ENCODE measurements around the gene MRPL24.
"Not testable (repeated sequence)": the region's sequence is repeated elsewhere in the genome, so short reads cannot be mapped to it uniquely, and the experiment has no call there.

The MRPL24 gene

DNA sequence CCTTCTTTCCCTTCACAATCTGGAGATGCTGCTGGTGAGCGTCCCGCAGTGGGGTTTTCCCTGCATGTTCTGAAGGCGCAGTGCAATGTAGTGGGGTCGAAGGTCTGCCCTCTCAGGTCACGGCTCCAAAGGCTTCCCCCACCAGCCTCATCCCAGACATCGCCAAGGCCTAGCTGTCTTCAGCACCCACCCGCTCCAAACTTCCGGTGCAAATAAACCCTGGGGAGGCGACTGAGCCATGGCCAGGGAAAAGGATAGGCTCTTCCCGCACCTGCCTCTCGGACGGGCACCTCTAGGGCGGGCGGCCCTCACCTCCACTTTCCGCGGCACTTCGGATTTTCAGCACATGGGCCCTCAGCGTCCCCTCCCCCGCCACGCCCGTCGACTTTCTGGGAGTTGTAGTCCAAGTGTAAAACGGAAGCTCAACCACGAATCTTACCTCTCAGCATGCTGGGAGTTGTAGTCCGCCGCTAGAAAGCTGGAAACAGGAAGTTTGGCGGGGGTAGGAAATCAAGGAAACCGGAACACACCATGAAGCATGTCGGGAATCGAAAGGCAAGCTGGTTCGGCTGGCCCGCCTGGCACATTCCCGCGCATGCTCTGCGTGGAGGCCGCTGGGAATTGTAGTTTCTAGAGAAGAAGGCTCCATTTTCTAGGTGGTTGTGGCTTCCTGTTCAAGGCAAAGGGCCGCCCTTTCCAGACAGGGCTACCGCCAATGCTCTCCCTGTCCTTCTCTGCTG lies at the start of gene MRPL24:
Gene MRPL24, minus strand, starts transcription at position 348 of the 740 bp plus-strand sequence. CDS start 2,384 bp downstream, outside the sequence.
- DNase-seq (ENCODE audit: low read depth), result peak; percentile 98

DNA sequence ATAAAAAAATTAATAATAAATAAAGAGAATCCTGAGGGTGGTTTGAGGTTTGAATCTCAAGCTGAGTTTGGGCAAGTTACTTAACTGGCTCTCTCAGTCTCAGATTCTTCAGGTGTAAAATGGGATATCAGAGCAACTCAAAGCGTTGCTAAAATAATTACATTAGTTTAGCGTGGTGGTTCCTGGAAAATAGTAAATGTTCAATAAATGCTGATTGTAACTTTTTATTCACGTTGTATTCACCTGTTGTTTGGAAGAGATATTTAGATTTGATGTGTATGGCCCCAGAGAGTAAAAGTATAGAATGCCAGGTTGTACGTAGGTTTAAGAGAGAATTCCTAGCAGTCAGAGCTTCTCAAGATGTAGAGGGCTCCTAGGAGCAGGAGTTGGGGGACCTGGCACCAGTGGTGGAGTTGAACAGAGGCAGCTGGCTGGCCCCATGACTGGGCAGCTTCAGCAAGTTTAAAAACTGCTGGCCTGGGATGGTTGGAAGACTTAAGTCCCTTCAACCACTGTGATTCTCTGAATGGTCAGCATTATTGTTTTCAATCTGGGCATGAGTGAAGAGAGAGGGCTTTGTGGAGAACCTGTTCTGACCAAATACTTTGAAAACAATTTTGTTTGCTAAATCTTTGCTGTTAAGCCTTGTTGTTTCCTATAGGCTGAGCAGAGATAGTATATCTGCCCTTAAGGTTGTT lies 48.9 kb upstream of the MRPL24 start:
- DNase-seq (ENCODE audit: low read depth), result no peak

DNA sequence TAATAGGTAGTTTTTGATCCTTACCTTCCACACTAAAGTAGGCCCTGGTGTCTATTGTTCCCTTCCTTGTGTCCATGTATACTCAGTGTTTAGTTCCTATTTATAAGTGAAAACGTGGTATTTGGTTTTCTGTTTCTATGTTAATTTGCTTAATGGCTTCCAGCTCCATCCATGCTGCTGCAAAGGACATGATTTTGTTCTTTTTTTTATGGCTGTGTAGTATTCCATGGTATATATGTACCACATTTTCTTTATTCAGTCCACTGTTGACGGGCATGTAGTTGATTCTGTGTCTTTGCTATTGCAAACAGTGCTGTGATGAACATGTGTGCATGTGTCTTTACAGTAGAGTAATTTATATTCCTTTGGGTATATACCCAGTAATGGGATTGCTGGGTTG lies 47.2 kb upstream of the MRPL24 start:
- no peak for DNase-seq (ENCODE audit: low read depth)

DNA sequence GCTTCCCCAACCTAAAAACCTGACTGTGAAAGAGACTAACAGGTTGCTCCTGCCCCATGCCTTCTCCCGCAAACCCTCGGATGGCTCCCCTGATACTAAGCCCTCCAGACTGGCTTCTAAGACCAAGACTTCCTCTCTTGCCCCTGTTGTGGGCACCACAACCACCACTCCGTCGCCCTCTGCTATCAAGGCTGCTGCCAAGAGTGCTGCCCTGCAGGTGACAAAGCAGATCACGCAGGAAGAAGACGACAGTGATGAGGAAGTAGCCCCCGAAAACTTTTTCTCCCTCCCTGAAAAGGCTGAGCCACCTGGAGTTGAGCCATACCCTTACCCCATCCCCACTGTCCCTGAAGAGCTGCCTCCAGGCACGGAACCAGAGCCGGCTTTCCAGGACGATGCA lies 45.8 kb upstream of the MRPL24 start:
- no peak for DNase-seq (ENCODE audit: low read depth)

DNA sequence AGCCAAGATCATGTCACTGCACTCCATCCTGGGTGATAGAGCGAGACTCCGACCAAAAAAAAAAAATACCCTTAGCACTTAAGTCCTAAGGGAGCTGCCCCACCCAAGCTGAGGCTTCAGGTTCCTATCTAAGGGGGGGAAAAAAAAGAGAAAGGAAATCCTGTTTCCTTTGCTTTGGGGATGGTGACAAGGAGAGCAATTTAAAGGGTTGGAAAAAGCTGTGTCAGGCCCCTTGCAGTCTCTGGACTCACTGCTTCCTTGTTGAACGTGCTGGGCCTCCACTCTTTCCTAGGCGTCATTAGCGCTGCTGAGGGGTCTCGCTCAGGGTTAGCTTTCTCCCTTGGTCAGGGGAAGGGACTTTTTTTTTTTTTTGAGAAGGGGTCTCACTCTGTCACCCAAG lies 44.6 kb upstream of the MRPL24 start:
- DNase-seq (ENCODE audit: low read depth), result no peak

DNA sequence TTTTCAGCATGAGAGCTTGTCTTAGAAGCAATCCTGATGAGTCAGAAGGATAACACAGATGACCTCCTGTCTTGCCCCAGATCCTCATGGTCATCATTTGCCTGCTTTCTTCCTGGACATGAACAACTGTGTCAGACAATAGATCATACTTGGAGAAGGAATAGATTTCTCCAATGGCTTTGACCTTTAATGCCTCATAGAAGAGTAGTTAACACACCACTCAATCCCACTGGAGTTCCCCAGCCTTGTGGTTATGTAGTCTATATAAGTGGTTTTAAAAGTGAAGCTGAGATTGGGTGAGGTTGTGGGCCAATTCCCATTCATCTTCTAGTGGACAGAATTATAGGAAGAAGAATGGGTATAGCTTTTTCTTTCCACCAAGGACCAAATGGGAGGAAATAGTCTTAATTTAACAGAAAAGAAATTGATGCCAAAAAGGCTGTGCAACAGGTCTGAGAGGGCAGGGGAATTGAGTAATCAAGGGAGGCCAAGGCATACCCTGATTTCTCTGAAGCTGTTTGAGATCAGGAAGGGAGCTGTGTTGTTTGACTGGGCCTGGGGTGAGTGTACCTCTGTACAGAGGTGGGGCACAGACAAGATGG lies 40.8 kb upstream of the MRPL24 start:
- no peak for DNase-seq (ENCODE audit: low read depth)

DNA sequence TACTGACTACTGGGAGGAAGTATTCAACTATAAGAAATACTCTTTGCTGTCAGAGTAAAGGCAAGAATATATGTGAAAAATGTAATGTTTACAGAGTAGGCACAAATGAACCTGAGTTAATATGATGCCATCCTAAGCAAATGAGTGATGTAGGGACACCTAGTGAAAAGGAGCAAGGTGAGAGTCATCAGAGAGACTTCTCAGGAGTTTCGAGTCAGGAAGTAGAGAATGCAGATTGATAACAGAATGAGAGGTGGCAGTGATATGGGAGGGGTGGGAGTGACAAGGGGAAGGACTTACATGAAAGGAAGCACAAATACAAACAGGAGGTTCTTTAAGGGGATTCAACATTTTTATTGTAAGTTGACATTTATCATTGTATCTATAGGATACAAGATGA lies 36.7 kb upstream of the MRPL24 start:
- no peak for DNase-seq (ENCODE audit: low read depth)

DNA sequence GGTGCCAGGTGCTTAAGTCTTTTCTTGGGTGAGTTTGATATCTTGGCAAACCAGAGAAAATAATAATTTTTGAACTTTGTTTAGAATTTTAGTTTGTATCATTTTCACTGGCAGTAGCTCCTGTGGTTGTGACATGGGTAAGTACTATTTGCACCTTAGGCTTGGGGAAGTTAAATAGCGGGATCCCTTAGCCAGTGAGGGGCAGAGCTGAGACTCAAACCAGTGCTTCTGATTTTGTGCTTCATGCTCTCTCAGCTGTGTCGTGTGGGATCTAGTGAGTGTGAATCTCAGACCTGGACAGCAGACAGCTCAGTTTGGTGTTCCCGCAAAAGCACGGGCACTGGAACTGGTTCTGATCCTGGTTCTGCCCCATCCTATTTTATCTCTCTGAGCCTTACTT lies 36.1 kb upstream of the MRPL24 start:
- DNase-seq (ENCODE audit: low read depth), result no peak

DNA sequence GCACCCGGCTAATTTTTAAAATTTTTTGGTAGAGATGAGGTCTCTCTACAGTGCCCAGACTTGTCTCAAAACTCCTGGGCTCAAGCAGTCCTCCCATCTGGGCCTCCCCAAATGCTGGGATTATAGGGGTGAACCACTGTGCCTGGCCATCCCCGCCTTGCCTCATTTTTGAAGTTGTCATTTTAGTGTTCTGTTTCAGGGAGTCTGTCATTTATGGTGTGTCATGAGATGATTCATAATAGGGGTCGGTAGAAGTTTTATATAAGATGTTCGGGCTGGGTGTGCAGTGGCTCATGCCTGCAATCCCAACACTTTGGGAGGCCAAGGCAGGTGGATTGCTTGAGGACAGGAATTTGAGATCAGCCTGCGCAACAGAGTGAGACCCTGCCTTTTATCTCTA lies 34.9 kb upstream of the MRPL24 start:
- DNase-seq (ENCODE audit: low read depth), result no peak

DNA sequence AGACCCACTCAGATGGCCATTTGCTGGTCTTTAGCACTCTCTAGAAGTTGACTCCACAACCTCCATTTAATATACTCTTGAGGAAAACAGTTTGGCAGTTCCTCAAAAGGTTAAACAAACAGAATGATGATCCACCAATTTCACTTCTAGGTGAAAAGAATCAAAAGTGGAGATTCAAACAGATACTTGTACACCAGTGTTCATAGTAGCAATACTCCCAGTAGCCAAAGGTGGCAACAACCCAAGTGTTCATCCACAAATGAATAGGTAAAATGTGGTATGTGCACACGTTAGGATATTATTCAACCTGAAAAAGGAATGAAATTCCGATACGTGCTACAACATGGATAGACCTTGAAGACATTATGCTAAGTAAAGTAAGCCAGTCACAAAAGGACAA lies 32.7 kb upstream of the MRPL24 start:
- no peak for DNase-seq (ENCODE audit: low read depth)

DNA sequence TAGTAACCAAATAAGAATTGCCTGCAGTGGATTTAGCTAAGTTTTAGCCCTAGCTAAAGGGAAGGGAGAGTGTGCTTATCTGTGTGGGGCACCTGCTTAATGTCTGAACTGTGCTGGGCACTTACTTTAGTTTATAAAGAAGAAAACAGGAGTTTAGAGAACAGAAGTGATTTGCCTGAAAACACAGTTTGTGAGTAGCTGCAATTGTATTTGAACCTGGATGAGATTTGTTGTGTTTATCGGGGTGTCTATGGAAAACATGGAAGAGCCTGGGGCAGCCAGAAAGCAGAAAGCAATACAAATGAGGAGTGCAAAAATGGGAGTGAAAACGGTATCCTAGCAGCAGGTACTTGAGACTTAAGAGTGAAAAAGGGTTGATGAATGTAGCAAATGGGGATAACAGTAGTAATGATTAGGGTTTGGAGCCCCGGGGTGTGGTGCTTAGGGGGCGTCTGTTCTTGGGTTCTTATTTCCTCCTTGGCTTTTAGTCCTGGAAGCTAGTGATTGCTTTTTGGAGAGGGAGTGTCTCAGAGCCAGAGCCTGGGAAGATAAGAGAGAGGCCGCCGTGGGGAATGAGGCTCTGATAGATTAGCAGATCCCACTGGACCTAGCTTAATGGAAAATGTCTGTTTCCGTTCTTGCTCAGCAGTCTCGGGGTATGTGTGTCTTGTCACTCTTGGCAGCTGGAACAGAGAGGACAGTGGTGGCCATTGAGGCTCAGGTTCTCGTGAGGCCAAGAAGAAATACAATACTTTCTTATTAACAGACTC lies 32.0 kb upstream of the MRPL24 start:
- DNase-seq (ENCODE audit: low read depth), result no peak

DNA sequence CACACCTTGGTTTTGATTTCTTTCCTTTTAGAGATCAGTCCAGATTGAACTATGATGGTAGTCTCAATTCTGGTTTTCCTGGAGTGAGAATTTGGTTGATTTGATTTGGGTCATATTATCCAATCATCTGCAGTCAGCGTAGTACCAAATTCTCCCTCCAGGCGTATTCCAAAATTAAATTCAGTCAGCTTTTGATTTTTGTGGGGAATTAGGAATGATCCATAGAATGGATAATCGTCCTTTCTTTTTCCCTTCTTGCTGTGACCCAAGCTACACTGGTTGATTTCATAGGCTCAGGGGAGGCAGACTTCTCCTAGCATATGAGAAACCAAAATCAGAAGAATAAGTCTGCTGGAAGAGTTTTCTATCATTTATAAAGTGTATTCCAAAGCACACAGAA lies 31.3 kb upstream of the MRPL24 start:
- no peak for DNase-seq (ENCODE audit: low read depth)

DNA sequence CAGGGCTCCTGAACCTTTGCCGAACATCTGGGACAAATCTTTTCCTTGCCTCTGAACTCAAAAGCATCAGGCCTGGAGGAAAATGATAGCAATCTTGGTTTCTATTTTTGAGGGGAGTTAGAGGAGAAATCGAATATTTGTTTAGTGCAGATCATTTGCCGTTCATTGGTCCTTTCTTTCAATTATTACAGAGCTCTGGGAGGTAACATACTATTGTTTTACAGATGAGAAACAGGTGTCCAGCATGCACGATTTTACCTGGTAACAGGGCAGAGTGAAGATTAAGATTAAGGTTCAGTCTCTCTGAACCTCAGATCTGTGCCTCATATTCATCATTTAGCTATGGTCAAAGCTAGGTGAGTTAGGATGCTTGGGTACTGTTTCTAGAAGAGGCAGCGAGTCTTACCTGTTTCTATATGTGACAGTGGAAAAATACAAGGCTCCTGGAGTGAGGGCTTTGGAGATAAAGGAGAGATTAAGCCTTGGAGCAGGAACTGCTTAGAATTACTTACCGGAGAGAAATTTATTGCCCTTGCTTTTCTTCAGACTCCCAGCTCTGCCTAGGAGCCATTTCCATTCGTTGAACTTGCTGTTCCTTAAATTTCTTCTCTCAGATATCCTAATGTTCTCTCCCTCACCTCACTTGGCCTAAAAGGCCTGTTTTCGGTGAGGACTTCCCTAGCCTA lies 27.9 kb upstream of the MRPL24 start:
- no peak for DNase-seq (ENCODE audit: low read depth)

DNA sequence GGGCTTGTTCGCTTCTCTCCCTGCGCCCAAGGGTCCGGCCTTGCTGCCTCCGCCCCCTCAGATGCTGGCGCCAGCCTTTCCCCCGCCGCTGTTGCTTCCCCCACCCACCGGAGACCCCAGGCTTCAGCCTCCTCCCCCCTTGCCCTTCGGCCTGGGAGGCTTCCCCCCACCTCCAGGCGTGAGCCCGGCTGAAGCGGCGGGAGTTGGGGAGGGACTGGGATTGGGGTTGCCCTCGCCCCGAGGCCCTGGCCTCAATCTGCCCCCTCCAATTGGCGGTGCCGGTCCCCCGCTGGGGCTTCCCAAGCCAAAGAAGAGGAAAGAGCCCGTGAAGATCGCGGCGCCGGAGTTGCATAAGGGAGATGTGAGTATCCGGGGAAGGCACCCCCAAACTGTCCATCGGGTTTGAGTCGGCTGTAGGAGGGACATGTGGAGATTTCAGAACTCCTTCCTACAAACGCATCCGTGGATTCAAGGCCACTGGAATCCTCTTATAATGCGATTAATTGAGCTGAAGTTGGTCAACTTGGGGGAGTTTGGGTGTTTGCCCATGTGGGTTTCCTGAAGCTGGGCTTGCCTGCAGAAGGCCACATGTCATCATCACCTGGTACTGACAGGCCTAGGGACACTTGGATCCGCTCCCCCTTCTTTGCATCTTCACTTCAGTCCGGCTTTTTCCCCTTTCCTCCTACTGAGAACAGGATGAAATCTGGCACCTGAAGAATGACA lies 27.2 kb upstream of the MRPL24 start:
- no peak for DNase-seq (ENCODE audit: low read depth)

DNA sequence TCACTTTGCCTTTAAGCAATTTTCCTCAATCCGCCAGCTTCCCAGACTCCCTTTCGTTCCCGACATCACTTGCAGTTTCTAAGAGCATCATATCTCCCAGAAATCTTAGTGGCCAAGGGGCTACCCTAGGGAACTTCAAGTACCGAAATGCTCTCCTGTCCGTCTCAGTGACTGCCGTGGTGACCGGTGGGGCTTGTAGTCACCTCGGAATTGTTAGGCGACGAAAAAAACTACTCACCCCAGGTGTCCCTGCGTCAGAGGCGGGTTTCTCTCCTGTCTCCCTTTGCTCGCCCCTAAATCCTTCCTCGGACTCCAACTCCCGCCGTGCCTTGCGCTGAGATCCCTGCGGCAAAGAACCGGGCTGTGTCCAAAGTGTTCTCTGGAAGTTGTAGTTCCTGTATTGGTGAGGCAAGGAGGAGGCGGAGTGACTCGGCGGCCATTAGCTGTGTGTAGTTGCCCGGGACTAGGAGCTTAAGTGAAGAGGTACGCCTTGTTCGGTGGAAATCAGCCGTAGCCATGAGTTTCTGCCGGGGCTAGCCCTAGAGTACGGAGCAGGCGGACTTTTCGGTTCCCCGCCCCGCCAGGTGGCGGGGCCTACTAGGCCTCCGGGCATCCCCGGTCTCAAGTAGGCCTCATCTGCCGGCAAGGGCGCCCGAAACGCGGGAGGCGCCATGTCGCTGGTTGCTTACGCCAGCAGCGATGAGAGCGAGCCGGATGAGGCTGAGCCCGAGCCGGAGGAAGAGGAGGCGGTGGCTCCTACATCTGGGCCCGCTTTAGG lies 26.4 kb upstream of the MRPL24 start, which contains the start of gene PRCC:
Gene PRCC, plus strand, starts transcription at position 435 of the 778 bp plus-strand sequence. Its CDS starts 237 bp downstream, at position 672.
- DNase-seq (ENCODE audit: low read depth), result peak; percentile 100

DNA sequence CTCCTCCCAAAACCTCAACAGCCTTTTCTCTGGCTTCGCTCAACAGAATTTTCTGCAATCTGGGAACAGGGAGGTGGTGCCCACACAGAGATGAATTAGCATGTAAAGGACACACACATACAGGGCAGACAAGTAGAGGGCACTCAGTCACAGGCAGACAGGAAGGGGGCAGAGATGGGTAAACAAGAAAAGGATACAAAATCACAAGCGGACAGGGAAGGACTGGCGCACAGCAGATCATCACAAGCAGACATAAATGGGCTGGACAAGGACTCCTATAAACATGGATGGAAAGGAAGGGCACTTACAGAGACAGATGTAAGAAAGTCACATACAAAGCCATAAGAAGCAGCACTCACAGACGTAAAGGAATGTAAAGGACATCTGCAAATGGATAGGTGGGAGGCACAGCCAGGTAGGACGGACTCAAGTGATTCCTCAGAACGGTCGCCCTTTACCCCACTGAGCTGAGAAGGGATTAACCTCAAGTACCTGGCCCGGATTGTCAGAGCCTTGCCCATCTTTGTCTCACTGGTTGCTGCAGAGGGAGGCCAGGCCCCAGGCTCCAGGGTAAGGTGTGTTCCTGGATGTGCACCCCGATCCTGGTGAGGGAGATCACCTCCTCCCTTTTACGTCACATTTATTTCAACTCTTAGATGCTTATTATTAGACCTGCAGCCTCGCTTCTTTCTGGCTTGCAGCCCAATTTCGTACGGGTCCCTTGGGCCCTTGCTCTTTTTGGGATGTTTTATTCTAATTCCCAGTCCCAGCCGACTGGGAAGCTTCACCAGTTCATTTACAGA lies 25.6 kb upstream of the MRPL24 start:
- no peak for DNase-seq (ENCODE audit: low read depth)

DNA sequence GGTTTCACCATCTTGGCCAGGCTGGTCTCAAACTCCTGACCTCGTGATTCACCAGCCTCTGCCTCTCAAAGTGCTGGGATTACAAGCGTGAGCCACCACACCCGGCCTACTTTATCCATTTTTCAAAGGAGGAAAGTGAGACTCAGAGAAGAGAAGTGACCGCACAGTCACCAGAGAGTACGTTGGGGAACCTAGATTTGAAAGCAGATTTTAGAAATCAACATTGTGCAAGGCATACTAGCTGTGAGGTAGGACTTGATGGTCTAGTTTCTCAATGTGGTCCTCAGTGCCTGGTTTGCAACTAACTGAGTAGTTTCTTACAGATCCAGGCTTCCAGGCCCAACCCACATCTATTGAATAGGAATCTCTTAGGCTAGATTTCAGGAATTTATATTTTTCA lies 24.8 kb upstream of the MRPL24 start:
- DNase-seq (ENCODE audit: low read depth), result no peak

DNA sequence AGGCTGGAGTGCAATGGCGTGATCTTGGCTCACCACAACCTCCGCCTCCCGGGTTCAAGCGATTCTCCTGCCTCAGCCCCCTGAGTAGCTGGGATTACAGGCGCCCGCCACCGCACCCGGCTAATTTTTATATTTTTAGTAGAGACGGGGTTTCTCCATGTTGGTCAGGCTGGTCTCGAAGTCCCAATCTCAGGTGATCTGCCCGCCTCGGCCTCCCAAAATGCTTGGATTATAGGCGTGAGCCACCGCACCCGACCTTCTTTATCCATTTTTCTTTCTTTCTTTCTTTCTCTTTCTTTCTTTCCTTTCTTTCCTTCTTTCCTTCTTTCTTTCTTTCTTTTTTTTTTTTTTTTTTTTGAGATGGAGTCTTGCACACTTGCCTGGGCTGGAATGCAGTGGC lies 24.2 kb upstream of the MRPL24 start:
- not testable (repeated sequence) for DNase-seq (ENCODE audit: low read depth)

DNA sequence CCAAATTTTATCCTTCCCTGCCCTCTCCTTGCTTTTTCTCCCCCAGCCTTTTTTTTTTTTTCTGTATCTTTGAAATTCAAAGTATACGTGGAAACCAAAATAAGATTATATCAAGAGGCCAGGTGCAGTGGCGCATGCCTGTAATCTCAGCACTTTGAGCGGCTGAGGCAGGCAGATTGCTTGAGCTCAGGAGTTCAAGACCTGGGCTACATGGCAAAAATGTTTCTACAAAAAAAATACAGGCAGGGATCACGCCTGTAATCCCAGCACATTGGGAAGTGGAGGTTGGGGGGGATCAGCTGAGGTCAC lies 19.9 kb upstream of the MRPL24 start:
- no peak for DNase-seq (ENCODE audit: low read depth)

All from non-pigmented ciliary epithelial cell (primary cell).